ENCODE results near the gene SREBF2. TPM values are rescaled to one million over a fixed set of nuclear protein-coding genes. Genes with fewer than 3 reads are reported as not detected.

Gene SREBF2
- total and polyA plus RNA-seq, 10 of the 15 experiments (the other 5 are each of a cell fraction or from before 2014, with no cell fraction given) = 2.4 to 177 (median 78.8) TPM

GRCh38 chr22:41919357-41920224 is 86.7 kb downstream of the SREBF2 start (continued):
- TF ChIP-seq ZBTB11 (CRISPR knock-in tag; IDR thresholded peaks at IDR 0.05) (no peak), CBFB (IDR thresholded peaks at IDR 0.05; ENCODE audit: low read depth) (peak; percentile 7), SIX5 (IDR thresholded peaks at IDR 0.05; ENCODE audit: low read depth, low read length, severe bottlenecking) (no peak), E4F1 (IDR thresholded peaks at IDR 0.05; ENCODE audit: borderline replicate concordance, partially characterized antibody) (no peak), RCOR1 (conservative IDR thresholded peaks at IDR 0.05; ENCODE audit: low read depth, low read length) (peak; percentile 12; the same call in 1 of the 2 replicates), EGR1 (IDR thresholded peaks at IDR 0.05; ENCODE audit: borderline replicate concordance in 1 of 2, low read depth in 2 of 2, low read length in 2 of 2) (no peak), ZSCAN29 (IDR thresholded peaks at IDR 0.05) (no peak), POLR2AphosphoS5 (IDR thresholded peaks at IDR 0.05; ENCODE audit: low read length) (peak; percentile 75; the same call in 1 of the 2 replicates), SKIL (IDR thresholded peaks at IDR 0.05; ENCODE audit: low read depth, poor library complexity, severe bottlenecking) (no peak), MTA3 (IDR thresholded peaks at IDR 0.05; ENCODE audit: borderline replicate concordance, low read length) (no peak), TBL1XR1 (IDR thresholded peaks at IDR 0.05; ENCODE audit: low read depth, low read length) (0 out of 2 replicates have a peak, but pooled peaks have one; percentile 10), NFYB (IDR thresholded peaks at IDR 0.05; ENCODE audit: insufficient read depth, low read depth, low read length) (no peak), KAT2A (conservative IDR thresholded peaks at IDR 0.05; ENCODE audit: control insufficient read depth, low read depth, low read length) (no peak), NBN (IDR thresholded peaks at IDR 0.05) (0 out of 2 replicates have a peak, but pooled peaks have one; percentile 53), TCF3 (IDR thresholded peaks at IDR 0.05; ENCODE audit: borderline replicate concordance, insufficient read depth, low read depth, low read length) (no peak; the same call in 1 of the 2 replicates)
